HG03439 (cell line): ENCODE data around the gene LGALSL.

Source experiments
- ATAC-seq: cut with Tn5 transposase; IDR thresholded peaks from one replicate; pipeline ENCODE4 v1.9.1; 2021; ENCODE audit warnings: mild to moderate bottlenecking, moderate library complexity; ENCODE audit not compliant: unreplicated experiment

Gene LGALSL

DNA sequence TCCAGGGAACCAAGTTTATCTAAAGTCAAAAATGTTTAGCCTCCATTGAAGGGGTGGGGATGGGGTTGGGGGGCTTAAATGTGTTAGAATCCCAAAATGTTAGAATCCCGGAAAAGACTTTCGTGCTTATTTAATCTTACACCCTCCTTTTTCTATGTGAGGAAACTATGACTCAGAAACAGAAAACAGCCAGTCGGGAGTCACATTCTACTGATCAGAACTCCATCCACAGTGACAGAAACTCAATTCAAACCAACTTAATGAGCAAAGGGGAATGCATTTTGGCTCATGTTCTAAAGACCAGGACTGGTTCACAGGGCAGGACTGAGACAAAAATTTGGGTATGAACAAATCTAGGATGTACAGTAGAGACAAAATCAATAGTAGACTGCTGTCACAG, 38.3 kb downstream of the LGALSL start:
- no peak for ATAC-seq

DNA sequence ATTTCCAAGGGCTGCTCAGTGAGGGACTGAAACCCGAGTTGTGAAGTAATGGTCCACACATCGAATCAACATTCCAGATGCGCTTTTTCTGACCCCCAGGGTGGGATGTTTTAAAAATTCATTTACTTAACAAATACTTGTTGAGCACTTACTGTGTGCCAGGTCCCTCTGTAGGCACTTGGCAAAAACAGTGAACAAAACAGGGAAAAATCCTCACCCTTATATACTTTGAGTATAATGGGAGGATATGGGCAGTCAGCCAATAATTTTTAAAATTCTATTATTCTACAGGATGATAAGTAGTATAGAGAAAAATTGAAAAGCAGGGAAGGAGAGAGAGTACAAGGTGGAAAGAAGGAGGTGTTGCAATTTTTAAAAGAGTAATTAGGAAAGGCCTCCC, 38.9 kb downstream of the LGALSL start:
- ATAC-seq: no peak

DNA sequence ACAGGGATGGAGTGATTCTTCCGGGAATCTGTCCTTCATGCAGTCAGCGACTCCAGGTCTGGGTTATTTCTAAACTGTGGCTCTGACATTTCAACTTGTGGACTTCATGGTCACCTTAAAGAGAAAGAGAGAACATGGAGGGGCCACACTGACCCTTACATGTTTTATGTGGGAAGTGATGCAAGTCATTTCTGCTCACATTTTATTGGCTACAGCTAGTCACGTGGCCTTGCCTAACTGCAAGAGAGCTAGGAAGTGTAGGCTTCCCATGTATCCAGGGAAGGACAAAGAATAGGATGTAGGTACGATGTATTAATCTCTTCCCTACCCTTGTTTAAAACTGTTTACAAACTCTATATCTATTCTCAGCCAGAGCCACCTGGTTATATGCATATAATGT, 39.8 kb downstream of the LGALSL start:
- ATAC-seq: no peak

DNA sequence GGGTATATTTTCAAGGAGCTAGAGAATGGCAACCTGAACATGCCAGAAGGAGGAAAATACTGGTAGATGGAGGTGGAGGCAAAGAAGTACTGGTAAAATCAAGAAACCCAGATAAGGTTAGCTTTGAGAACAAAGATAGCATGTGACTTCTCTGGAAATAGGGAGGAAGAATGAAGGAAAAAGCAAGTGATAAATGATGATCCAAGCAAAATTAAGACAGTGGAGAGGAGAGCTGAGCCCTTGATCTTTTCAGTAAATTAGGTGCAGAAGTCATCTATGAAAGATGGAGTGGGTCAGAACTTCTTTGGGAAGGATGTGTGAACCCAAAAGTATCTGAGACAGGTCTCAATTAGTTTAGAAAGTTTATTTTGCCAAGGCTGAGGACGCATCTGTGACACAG, 44.5 kb downstream of the LGALSL start:
- no peak for ATAC-seq

GRCh38 chr2:64500549-64500948, 46.6 kb downstream of the LGALSL start:
- no peak for ATAC-seq

DNA sequence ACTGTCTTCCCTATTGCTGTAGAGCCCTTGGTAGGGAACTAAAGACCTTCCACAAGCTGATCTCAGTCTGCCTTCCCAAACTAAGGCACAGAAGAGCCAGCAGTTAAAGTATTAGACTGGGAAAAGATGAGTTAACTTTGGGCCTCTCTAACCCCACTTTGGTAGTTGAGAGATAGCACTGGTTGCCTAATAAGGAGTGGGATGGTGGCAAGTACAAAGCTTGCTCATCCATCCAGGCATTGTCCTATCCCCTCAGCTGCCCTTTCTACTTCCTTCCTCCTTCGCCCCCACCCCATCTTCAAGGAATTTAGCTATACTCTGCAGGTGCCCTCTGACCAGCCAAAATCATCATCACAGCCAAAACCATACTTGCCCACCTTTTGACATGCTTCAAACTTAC, 48.0 kb downstream of the LGALSL start:
- ATAC-seq: no peak

GRCh38 chr2:64502860-64503259, 48.9 kb downstream of the LGALSL start:
- ATAC-seq: no peak

DNA sequence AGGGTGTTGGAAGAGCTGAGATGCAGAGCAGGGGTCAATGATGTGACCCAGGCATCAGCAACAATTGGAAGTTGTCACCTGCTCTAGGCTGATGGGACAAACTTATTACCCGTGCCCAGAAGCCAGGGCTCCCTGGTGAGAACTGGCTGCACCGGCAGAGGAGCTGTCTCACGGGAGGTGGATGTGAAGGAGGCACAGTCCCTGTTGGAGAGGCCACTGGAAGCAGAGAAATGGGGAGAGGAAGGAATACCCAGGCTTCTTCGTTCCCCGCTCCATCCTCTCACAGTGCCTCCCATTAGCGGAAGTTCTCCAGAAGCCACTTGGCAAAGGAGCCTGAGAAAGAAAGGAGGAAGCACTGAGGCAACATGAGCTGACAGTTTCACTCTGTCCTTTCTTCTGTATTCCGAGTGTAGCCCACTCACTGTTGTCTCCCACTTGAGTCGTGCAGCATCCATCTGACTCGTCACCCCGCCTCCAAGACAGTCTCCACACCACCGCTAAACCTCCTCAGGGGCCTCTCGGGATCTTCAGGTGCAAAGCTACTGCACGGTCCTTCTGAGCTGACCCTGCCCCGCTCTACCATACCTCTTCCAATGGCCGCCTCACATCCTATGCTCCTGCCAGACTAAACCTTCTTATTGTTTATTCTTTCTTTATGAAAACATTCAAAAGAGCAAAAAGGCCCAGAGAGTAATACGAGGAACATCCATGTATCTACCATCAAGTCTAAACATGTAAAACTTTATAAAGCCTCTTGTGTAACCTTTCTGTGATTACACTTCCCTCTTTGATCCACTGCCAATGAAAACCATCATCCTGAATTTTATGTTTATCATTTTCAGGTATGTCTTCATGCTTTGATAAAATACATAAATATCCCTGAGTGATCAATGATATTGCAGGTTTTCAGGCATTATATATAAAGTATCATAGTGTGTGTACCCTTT, 51.1 kb downstream of the LGALSL start:
- ATAC-seq: no peak

GRCh38 chr2:64506686-64507085, 52.7 kb downstream of the LGALSL start:
- ATAC-seq: no peak
